ENCODE results near the gene INTS7. TPM values are rescaled to one million over a fixed set of nuclear protein-coding genes. Genes with fewer than 3 reads are reported as not detected.
"Not testable (repeated sequence)": the region's sequence is repeated elsewhere in the genome, so short reads cannot be mapped to it uniquely, and the experiment has no call there.

INTS7 gene
- total RNA-seq, 1 donor from 2014 or later: 8.4 TPM

DNA sequence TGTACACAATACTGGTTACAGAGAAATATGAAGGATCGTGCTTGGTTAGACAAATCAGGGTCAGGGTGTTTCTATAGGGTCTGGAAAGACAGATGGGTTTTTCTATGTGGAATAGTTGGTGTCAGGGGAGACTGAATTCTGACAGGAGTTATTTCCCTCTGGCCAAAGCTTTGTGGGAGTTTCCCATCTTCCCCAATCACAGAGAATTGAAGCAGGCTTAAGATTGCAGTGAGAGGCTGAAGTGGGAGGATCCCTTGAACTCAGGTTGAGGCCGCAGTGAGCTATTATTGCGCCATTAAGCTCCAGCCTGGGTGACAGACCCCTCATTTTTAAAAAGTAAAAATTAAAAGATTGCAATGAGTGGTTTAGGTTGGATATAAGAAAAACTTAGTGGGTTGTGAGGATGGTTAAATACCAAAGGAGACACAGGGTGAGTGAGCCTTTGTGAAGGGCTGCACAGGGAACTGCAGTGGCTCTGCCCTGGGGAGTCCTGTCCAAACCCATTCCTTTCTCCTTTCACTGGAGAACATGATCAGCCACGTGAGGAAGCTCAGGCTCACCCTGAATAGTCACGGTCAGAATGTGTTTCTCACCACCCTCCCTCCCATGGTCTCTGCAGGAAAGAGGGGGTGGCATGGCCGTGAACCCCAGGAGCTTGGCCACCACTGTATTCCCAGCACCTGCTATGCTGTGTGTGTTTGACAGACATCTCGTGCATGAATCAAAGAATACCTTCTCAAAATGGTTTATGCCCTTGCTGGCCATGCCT lies 101.2 kb downstream of the INTS7 start:
- DNase-seq (ENCODE audit: low spot score): no peak

DNA sequence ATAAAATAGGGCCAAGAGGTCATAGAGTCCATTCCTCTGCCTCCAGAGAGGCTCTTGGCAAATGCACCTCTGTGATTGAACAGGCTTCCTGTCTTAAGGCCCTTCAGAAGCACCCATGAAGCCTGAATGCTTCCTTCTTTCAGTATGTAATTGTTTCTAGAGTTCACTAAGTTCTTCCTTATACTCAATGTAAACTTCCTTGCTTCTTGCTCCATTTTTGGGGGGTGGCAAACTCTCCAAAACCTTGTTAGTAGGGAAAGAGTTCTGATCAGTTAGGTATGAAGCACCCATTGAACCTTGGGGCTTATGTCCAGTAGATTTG lies 102.5 kb downstream of the INTS7 start:
- DNase-seq (ENCODE audit: low spot score): no peak

DNA sequence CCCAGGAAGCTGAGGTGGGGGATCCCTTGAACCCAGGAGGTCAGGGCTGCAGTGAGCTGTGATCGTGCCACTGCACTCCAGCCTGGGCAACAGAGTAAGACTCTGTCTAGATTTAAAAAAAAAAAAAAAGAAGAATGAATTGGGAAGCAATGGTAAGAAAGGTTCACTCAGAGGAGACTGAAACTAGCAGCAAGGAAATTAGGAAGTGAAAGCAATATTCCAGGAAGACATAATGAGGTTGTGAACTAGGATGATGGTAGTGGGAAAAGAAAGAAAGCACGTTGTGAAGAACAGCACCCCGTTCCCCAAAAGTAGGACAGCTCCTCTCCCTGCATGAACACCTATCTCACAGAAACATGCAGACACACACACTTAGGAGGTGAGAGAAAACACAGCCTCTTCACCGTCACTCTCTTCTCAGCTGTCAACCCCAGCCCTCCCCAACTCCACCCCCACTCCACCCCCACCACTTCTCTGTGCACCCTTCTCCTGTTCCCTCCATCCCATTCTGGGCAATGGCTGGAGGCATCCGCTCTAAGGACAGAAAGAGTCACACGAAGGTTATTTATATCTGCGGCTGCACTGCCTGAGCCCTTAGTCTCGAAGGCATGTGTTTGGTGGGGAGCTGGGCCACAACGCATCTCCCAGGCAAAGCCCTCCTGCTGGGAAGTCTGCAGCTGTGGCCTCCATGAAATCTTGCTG lies 103.0 kb downstream of the INTS7 start:
- no peak for DNase-seq (ENCODE audit: low spot score)

DNA sequence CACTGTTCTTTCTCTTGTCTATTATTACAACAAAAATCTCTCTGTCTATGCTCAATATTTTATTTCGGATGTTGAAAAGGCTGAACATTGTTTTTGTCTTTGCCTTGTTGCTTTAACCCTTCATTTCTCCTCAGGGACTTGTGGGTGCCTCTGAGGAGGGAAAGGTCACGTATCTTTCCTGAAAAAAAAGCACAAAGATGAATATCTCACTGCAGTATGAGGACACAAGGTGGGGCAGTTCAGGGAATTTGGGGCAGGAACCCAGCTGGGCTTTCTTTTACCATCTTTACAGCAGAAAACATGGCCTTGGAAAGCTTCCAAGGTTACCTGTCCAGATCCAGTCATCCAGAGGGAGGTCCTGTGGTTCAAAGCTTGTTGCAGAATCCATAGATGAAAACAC lies 105.7 kb downstream of the INTS7 start:
- no peak for DNase-seq (ENCODE audit: low spot score)

DNA sequence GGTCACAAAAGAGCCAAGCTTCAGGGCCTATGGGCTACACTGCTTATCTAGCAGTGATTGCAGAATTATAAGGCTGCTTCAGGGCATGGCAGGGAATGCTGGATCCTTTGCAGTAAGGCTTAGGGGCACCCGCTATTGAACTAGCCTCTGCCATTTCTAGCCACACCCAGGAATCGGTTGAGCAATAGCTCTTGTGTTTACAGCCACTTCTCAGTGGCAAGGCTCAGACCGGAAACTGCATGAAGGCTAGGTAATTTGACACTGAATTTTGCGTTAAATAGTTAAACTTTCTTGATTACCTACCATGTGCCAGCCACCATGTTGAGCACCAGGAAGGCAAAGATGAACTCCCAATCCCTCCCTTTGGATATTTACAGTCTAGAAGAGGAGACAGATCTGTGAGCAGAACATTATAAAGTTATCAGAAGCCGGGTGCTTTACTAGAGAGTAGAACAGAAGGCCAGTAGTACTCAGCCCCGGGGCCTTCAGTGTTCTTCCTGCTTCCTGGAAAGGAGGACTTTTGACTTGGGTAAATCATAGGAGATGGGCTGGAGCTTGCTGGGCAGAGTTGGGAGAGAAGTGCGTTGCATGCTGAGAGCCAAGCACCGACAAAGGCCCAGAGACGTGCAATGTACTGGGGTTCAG lies 106.2 kb downstream of the INTS7 start:
- no peak for DNase-seq (ENCODE audit: low spot score)

DNA sequence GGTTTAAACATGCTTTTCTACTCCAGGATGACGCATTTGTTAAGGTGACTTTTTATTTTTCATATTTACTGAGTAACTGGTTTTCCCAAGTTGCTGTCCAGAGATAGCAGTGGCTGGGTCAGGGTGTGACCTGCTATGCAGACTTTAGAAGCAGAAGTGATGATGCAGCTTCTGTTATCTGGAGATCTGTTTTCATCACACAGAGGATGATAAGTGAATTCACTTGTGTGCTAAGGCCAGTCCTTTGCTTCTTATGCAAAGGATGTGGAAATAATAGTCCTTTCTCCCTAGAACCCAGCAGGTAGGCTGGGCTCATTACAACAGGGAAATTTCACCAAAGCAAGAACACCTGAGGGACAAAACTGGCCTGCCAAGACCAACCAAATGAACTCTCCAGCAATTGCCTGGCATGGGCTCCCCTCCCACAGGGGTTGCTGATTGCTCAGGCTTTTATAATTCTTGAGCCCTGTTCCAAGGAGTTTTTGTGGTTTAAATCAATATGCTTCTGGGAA lies 107.0 kb downstream of the INTS7 start:
- no peak for DNase-seq (ENCODE audit: low spot score)

DNA sequence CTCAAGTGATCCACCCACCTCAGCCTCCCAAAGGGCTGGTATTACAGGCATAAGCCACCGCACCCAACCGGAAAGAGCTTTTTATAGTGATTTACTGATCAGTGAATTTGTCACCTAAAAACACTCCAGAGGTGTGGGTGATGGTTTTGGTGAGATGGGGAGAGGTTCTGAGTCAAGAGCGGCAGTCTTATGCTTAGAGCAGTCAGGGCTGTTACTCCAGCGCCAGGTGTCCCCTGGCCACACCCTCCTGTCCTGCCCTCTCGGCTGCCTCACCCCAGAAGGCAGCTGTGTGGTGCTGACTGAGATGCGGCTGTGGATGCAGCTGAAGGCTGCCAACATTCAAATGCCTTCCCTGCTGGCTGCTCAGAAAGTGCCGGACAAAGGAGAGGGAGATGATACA lies 110.3 kb downstream of the INTS7 start:
- no peak for DNase-seq (ENCODE audit: low spot score)

DNA sequence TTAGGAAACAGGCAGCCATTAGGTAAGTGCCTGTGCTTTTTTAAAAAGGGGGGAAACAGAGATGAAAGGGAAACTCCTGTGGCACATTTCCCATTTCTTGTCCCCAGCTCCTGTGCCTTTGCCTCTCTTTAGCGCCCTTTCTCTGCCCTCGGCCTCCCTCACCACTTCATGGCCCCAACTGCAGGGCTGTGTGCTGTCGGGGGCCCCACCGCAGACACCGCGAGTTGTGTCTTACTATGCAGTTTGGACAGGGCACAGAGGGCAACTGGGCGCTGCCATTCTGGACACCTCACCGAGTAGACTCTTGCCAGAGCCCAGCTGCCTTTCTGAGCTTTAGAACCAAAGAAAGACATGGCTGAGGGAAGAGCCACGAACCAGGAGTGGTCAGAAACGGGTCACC lies 111.1 kb downstream of the INTS7 start:
- DNase-seq (ENCODE audit: low spot score): no peak

DNA sequence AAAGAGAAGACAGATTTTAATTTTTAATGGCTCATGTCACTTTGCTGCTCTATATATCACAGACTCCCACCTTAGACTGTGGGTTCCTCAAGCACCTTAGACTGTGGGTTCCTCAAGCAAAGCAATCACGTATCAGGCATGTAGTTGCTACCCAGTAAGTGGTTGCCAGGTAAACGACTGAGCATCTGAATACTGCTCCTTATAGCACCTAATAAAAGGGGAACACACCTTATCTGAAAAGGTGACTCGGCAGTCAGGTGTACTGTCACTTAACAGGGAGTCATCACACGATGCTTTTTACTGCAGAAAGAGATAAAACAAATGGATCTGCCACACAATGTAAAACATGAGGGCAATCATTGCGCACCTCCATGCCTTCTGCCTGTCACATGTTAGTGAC lies 112.3 kb downstream of the INTS7 start:
- DNase-seq (ENCODE audit: low spot score): no peak

DNA sequence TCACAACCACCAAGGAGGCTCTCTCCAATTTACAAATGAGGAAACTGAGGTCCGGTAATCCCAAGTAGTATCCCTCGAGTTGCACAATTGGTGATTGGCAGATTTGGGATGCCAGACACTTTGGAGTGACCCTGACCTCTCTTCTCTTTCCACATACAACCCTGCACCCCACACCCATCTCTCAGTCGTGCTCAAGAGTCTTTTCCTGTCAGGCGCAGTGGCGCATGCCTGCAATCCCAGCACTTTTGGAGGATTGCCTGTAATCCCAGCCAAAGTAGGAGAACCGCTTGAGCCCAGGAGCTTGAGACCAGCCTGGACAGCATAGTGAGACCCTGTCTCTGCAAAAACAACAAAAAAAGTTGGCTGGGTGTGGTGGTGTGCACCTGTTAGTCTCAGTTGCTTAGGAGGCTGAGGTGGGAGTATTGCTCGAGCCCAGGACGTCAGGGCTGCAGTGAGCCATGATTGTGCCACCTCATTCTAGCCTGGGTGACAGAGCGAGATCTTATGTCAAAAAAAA lies 113.7 kb downstream of the INTS7 start:
- no peak for DNase-seq (ENCODE audit: low spot score)

DNA sequence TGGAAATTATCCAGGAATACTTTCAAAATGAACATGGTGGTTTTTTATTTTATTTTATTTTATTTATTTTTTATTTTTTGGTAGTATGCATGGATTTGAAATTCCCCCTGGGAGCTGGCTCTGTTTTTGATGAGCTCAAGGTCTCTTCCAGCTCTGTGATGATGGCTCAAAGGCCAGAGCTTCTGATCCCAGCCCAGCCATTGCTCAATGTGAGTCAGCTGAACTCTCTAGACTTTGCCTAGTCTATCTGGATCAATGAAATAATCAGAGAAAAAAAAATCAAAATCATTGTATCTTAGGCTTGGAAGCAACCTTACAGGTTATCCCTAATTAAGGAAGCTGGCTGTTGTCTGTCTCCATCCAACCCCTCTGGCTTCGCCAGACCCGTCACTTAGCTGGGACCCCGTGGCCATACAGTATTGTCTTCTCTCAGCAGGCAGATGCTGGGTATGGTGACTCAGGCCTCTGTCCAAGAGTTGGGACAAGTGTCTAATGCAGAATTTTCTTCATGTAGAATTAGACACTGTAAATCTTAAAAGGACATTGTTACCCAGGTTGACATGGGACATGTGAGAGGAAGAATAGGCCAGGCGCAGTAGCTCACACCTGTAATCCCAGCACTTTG lies 114.6 kb downstream of the INTS7 start:
- no peak for DNase-seq (ENCODE audit: low spot score)

DNA sequence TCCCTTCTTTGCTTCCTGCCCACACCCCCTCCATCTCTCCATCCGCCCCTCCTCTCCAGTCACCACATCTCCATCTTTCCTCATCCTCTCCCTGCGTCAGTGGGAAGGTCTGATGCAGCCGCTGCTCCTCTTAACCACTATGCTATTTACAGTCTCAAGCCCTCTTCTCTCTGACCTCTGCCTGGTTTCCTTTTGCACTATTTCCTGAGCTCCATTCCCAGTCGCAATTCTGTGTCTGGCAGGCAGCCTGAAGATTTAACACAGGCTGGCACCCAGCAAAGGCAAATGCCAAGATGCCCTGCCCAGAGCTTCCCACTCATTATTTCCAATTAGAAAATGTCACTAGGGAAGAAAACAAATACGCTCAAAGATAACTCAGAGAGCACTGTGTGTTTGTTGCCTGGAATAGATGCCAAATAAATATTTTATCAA lies 115.2 kb downstream of the INTS7 start:
- no peak for DNase-seq (ENCODE audit: low spot score)

DNA sequence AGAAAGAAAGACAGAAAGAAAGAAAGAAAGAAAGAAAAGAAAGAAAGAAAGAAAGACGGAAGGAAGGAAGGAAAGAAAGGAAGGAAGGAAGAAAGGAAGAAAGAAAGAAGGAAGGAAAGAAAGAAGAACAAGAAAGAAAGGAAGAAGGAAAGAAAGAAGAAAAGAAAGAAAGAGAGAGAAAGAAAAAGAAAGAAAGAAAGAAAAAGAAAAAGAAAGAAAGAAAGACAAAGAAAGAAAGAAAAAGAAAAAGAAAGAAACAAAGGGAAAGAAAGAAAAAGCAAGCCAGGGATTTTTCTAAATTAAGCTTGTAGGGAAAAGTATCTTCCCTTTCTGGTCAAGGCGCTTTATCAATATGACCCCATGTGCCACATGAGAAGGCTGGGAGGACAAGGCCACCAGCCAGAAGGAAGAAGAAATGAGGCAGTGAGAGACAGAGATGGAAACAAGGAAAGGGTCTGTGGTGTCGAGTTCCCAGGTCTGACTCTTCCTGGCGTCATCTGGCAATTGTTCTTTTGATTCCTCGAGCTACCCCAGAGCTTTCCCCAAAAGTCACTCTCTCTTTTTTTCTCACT lies 116.4 kb downstream of the INTS7 start:
- DNase-seq (ENCODE audit: low spot score): no peak

DNA sequence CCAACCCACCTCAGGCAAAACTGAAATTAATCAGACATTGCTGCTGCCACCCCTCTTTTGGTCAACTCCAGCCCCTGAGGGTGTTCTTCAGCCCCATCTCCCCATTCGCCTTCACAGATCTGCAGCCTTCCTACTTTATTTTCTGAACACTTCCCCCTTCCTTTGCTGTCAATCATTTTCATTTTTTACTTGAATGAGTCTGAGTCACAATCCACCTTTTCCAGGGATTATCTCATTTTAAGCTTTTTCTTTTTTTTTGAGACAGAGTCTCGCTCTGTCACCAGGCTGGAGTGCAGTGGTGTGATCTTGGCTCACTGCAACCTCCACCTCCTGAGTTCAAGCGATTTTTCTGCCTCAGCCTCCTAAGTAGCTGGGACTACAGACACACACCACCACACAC lies 118.9 kb downstream of the INTS7 start:
- not testable (repeated sequence) for DNase-seq (ENCODE audit: low spot score)

DNA sequence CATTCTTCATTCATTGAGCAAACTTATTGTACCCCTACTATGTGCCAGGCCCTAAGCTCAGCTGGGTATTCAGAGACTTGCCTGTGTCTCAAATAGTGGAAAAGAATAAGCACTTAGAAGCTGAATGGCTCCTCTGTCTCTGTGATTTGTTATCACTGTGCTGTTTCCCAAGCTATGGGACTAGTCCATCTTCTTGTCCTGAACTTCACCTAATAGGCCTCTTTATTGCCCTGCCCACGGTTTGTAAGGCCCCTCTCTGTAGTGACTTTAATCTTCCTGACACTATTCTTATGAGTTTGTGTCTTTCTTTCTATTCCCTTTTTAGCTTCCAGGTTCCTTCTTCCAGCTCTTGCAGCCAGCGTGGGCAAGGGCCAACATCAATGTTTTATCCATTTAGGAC lies 119.4 kb downstream of the INTS7 start:
- no peak for DNase-seq (ENCODE audit: low spot score)

DNA sequence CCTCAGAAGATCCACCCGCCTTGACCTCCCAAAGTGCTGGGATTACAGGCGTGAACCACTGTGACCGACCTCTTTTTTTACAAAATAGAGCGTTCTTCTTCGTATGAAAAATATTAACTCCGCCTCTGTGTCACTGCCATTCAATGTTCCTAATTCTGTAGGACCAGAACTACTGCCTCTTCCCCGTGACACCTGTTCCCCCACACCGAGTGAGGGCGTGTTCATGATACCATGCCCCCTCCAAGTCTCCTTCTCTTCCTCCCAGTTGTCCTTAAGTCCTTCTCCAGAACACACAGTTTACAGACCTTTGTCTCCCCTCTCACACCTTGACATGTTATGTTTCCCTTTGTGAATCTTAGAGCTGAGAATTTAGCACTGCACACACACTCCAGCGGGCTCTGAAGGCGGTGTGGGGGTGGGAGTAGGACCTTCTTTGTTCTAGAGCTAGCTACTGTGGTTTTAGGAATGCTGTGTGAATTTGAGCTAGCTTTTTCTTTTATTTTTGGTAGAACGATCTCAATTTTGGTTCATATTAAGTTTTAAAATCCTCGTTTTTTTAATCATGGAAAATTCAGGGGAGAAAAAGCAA lies 122.4 kb downstream of the INTS7 start:
- no peak for DNase-seq (ENCODE audit: low spot score)

DNA sequence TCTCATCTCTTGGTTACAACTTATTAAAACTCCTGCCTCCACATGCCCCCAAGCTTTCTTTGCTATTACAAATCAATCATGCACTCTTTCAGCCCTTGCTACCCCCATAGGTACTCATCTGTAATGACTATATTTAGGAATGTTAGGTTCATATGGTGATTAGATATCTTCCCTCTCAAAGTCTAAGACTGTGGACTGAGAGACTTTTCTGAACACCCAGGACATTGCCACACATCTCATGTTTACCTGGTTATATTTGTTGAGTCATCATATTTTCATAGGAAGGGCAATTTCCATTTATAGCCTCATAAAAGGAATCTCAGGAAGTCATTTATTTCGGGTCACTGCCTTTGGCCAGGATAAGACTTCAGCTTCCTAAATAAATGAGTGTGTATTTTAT lies 123.3 kb downstream of the INTS7 start:
- DNase-seq (ENCODE audit: low spot score): no peak

DNA sequence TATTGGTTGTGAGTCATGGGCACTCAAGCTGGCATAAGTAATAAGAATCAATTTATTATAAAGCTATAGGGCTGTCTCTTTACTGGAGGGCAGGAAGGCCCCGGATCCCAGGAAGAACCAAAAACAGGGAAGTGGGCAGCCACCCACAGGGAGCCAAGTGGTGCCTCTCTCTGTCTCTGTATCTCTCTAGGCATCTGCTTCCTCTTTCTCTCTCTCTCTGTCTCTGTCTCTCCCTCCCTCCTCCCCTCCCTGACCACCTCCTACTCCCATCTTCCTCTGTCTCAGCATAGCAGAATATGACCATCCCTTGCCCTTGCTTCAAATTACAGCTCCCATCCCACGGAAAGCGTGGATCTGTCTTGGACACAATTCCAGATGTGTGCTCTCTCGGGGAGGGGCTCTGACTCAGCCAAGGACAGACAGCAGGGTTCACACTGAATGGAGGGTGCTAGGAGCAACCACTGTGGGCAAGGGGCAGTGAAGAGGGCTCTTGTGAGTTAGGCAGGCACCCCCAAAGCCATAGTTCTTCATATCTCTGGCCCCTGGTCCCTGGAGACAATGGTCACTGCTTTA lies 124.4 kb downstream of the INTS7 start:
- no peak for DNase-seq (ENCODE audit: low spot score)

DNA sequence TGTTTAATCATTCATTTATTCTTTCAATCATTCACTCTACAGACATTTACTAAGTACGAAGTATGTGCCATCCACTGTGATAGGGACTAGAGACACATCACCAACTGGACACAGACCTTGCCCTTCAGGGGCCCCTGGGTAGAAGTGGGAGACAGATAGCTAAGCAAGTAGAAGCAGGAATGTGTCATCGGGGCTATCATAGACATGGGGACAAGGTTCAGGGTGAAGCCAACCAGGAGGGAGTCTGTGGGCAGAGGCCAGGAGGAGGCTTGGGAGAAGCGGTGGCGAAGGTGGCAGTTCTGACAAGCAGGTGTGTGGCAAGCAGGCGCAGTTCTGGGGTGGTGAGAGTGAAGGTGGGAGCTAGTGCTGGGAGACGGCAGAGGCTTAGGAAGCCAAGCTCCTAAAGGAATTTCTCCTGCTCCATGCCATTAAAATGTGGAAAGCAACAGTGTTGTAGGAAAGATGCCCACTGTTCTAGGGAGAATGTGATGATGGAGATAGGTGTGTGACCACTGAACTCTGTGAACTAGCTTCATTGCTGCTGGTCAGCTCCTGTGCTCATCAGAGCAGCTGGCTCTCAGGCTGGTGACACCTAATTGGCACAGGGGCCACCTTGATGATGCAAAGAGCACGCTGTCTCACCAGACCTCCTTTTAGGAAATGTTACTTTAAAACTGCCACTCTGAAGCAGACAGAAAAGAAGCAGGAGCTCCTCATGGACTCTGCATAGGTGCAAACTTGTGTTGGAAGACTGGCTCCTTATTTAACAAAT lies 125.1 kb downstream of the INTS7 start:
- DNase-seq (ENCODE audit: low spot score): no peak

DNA sequence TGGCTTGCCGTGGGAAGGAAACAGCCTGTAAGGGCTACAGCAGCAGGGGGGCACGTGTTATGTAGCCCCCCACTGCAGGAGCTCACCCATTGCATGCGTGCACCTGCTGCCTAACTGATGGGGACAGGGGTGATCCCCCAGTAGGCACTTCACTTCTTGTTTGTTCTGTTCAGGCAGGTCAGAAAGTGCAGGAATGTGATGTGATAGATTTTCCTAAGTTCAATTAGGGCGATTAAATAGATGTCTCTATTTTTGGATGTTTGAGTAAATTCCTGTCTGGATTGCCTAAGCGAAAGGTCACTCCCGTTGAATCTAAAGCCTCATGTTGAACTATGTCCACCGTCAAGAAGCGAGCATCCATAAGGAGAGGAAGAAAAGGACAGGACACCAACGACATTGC lies 126.0 kb downstream of the INTS7 start:
- no peak for DNase-seq (ENCODE audit: low spot score)
